HCT116 (cell line): ENCODE results near the gene TMEM61.

Experiments
- CTCF ChIP-seq, 3 experiments: fragments of 200-600 bp in 1 of 3; sonication (generic) in 1 of 3; IDR thresholded peaks in 2 of 3; conservative IDR thresholded peaks in 1 of 3; 2 replicates each; pipeline ENCODE4 v1.5.1; 2012 to 2017; ENCODE audit warnings: low read depth in 2 of 3, low read length in 2 of 3, antibody characterized with exemption in 1 of 3, borderline replicate concordance in 1 of 3, control low read depth in 1 of 3, mild to moderate bottlenecking in 1 of 3, mixed read lengths in 1 of 3, mixed run types in 1 of 3, moderate library complexity in 1 of 3; ENCODE audit not compliant: insufficient read depth in 1 of 3
- MAX ChIP-seq: IDR thresholded peaks from 2 replicates; pipeline ENCODE4 v1.6.1; 2012
- POLR2A ChIP-seq: IDR thresholded peaks from 2 replicates; pipeline ENCODE4 v1.7.0; 2011; ENCODE audit warnings: borderline replicate concordance; ENCODE audit not compliant: insufficient read depth, insufficient read length; ENCODE audit errors: extremely low read depth
- POLR2AphosphoS5 ChIP-seq: IDR thresholded peaks from 2 replicates; pipeline ENCODE4 v1.6.1; 2011; ENCODE audit warnings: mild to moderate bottlenecking, low read depth, low read length, moderate library complexity
- SIN3A ChIP-seq: IDR thresholded peaks from 2 replicates; pipeline ENCODE4 v1.6.1; 2012; ENCODE audit warnings: low read depth
- YY1 ChIP-seq: IDR thresholded peaks from 2 replicates; pipeline ENCODE4 v1.6.1; 2011; ENCODE audit warnings: low read length, low read depth, moderate library complexity, mild to moderate bottlenecking; ENCODE audit not compliant: insufficient replicate concordance; ENCODE audit errors: extremely low read depth

GRCh38 chr1:55035904-55036303, 55.5 kb downstream of the TMEM61 start:
- TF ChIP-seq POLR2A (no peak), POLR2AphosphoS5 (no peak), CTCF (IDR thresholded peaks at IDR 0.05 in 2 of 3, conservative IDR thresholded peaks at IDR 0.05 in 1 of 3; ENCODE audit: borderline replicate concordance in 1 of 3, insufficient read depth in 1 of 3, low read depth in 2 of 3, low read length in 2 of 3) (peak; percentile 19 to 39 (median 34); a peak in 3 of 6 replicates), YY1 (no peak), MAX (no peak; the same call in 1 of the 2 replicates), SIN3A (no peak)
